ENCODE data around the gene JAK1.
"Not testable (repeated sequence)": the region's sequence is repeated elsewhere in the genome, so short reads cannot be mapped to it uniquely, and the experiment has no call there.

Gene JAK1

GRCh38 chr1:64966158-64966971 is at the start of gene JAK1:
JAK1 (minus strand) TSS chr1:64966549; CDS start chr1:64886264, 80,285 bp downstream.
- DNase-seq = peak; percentile 95

DNA sequence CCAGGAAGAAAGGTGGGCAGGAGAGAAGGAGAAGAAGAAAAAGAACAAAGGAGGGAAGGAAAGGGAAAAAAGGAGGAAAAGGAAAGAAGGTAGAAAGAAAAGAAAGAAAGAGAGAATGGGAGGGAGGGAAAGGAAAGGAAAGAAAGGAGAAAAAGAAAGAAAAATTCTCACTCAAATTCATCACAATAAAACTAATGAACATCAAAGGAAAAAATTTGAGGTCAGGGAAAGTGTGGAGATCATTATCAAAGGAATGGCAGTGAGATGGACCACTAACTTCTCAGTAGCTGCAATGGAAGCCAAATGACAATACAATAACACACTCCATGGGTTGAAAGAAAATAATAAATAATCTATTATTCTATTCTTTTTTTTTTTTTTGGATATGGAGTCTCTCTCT is 48.0 kb upstream of the JAK1 start:
- DNase-seq = no peak

- no peak for DNase-seq
These were observed 45.6 kb upstream of the JAK1 start for GRCh38 chr1:65011983-65012382.

- DNase-seq = peak; percentile 35
These were observed 43.5 kb upstream of the JAK1 start for GRCh38 chr1:65009724-65010420.

GRCh38 chr1:65009176-65009575 is 42.8 kb upstream of the JAK1 start:
- DNase-seq = peak; percentile 23

- DNase-seq = no peak
These were observed 40.5 kb upstream of the JAK1 start for GRCh38 chr1:65006806-65007205.

- DNase-seq = no peak
These were observed 36.9 kb upstream of the JAK1 start for GRCh38 chr1:65003316-65003664.

- DNase-seq = peak; percentile 74
These were observed 36.4 kb upstream of the JAK1 start for GRCh38 chr1:65002508-65003315.

DNA sequence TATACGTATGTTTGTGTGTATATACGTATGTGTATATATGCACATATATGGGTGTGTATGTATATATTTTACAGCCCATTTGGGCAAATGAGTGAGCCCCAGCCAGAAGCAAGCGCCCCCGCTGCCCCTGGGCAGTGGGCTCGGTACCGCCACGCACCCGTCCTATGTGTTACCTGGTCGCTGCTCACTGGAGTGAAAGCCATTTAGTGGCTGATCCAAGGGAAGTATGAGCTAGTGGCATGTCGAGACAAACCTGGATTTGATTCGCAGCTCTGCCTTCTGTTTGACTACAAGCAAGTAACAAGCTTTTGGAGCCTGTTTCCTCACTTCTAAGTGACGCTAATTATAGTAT is 35.8 kb upstream of the JAK1 start:
- no peak for DNase-seq

- DNase-seq = peak; percentile 83
These were observed 35.0 kb upstream of the JAK1 start for GRCh38 chr1:65001231-65001792.

DNA sequence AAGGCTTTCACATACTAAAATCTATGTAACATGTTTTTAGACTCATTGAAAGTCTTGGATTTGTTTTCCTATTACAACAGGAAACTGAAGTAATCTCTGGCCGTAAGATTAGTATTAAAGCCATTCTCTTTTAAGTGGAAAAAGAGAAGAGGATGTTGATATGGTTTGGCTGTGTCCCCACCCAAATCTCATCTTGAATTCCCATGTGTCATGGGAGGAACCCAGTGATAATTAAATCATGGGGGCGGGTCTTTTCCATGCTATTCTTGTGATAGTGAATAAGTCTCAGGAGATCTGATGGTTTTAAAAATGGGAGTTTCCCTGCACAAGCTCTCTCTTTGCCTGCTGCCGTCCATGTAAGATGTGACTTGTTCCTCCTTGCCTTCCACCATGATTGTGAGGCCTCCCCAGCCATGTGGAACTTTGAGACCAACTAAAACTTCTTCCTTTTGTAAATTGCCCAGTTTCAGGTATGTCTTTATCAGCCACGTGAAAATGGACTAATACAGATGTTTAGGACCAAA is 32.1 kb upstream of the JAK1 start:
- DNase-seq = not testable (repeated sequence)

- no peak for DNase-seq
These were observed 30.4 kb upstream of the JAK1 start for GRCh38 chr1:64996541-64997257.

GRCh38 chr1:64995316-64995715 is 29.0 kb upstream of the JAK1 start:
- no peak for DNase-seq

DNA sequence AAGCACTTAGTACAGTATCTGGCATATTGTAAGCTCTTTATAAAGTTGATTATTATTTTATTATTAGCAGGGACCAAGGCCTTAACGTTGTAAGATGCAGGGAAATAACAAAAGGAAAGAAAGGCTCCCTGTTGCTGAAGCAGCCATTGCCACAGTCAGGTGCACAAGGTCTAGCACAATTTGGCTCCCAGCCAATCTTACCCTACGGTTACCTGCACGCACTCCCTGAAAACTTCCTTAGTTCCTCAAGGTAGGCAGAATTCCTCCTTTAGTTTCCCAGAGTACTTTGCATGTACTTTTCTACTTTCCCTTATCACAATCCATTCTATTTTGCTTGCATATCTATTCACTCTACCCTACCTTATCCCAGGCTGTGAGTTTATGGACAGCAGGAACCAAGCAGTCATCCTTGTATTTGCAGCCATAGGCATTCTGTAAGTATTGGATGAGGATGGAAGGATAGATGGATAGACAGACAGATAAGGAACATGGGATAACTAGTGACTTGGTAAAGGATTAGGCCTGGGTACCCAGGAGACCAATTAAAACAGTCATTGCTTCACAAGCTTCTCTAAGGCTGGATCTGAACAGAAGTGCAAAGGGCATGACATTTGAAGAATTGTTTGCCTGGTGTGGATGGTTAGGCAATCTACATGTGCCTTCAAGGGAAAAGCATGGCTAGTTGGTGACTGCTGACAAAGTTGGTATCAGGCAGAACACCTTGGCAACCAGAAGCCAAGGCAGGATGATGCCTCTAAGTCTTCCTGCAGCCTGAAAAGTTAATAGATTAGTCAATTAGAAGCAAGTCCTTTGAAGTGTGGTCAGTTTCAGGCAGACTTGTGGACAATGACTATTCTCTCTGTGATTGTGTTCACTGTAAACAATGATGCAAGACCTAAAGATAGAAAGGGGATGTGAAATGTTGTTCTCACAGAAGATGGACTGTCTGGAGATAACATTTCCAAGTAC is 20.8 kb upstream of the JAK1 start:
- no peak for DNase-seq

- no peak for DNase-seq
These were observed 18.4 kb upstream of the JAK1 start for GRCh38 chr1:64984737-64985136.

DNA sequence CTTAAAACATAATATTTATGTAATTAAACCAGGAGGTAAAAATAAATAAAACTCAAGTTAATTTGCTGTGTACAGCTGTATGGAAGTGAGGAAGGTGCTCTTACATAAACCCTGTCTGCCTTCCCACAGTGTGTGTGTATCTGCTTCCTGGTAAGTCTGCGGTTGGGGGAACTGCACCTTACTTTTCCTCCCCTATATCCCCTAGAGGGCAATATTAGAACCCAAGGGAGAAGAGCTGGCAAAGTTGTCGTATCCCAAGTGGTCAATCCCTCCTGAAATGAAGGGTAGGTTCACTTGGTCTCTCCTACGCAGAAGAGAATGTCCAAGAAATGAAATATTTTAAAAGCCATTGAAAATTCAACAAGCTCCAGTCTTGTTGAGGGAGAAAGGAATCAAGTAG is 17.8 kb upstream of the JAK1 start:
- no peak for DNase-seq

DNA sequence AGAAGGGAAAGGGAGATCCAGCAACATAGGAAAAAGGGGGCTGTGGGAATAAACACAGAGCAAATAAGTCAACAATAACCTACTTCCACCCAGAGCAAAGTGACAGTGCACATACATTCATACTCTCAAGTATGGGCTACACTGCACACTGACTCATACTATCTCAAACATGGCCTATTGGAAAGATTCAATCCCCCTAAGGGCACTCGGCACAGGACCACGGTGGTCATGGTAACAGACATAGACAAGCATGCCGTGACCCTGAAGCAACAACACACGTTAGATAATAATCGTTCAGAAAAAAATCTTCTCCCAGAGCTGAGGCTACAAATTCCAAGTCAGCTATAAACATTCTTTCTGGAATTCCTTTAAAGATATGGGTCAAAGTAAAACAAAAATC is 16.8 kb upstream of the JAK1 start:
- DNase-seq = no peak

GRCh38 chr1:64981601-64982533 is 15.5 kb upstream of the JAK1 start:
- no peak for DNase-seq

DNA sequence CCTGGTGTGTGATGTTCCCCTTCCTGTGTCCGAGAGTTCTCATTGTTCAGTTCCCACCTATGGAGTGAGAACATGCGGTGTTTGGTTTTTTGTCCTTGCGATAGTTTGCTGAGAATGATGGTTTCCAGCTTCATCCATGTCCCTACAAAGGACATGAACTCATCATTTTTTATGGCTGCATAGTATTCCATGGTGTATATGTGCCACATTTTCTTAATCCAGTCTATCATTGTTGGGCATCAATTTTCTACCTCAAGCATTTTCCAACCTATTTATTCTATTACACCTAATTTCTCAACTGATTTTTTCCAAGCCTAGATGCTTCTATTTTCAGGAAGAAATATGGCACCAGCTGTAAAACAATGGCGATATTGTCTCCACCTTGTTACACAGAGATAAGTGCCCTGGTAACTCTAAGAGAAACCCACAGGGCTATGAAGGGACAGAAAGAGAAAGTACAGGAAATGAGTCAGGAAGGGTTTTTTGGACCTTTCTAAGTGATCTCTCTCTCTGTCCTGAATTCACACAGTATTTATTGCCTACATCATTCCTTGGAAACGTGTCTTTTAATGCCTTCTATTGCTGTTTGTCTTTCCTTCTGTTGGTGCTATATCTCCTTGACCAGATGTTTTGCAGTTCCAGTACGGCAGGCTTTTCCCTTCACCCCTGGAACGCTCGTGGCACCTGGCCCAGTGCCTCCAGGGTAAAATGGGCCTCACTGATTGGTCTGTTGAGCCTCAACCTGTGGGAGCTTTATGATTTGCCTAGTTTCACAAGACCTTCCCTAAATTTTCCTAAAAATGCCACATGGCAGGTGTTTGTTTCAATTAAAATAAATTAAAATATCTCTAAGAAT is 14.6 kb upstream of the JAK1 start:
- DNase-seq = no peak

All from CD4-positive, alpha-beta T cell treated with Interleukin-6 for 4 hours (primary cell).